HG02571 (cell line): Measurements from ENCODE around the gene IRX1.

Experiments used
- ATAC-seq: cut with Tn5 transposase; IDR thresholded peaks from one replicate; pipeline ENCODE4 v1.9.1; 2021; ENCODE audit warnings: mild to moderate bottlenecking, moderate library complexity; ENCODE audit not compliant: unreplicated experiment

IRX1 gene

GRCh38 chr5:3600106-3601060, 4.8 kb downstream of the IRX1 start:
- no peak for ATAC-seq

GRCh38 chr5:3601061-3601710, 5.6 kb downstream of the IRX1 start:
- no peak for ATAC-seq

GRCh38 chr5:3601911-3602782, 6.5 kb downstream of the IRX1 start:
- no peak for ATAC-seq

GRCh38 chr5:3602785-3603502, 7.3 kb downstream of the IRX1 start:
- no peak for ATAC-seq

- ATAC-seq = no peak
Observed at GRCh38 chr5:3604501-3604900, 8.9 kb downstream of the IRX1 start.

GRCh38 chr5:3605298-3606010, 9.8 kb downstream of the IRX1 start:
- ATAC-seq = no peak

- ATAC-seq = no peak
Observed at GRCh38 chr5:3606121-3606831, 10.6 kb downstream of the IRX1 start.

DNA sequence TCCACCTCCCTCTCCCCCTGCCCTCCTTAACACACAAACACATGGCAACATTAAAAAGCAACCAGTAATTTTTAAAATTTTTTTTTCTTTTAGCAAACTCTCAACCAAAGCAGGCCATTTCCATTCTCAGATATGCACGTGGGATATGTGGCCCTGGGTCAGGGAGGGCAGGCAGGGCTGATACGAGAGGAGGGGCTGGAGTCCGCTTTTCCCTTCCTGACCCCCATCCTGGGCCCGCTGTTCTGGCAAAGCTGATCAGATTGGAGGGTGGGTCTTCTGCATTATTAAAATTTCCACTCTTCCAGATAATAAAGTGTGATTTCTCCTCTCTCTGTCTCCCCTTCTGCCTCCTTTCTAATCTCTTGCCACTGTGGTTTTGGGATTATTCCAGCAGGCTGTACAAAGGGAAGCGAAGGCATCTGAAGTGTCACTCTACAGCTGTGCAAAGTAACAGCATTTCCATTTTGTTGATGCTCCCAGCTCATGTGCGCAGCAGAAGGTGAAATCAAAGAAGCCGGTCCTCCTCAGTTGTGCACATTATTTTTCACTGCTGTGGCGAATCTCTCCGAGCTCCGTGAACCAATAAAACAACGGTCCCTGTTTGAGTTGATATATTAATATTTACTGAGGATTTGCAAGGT, 12.0 kb downstream of the IRX1 start:
- ATAC-seq = no peak

GRCh38 chr5:3609120-3609681, 13.6 kb downstream of the IRX1 start:
- no peak for ATAC-seq

- ATAC-seq = no peak
Observed at GRCh38 chr5:3612591-3613042, 17.0 kb downstream of the IRX1 start.

DNA sequence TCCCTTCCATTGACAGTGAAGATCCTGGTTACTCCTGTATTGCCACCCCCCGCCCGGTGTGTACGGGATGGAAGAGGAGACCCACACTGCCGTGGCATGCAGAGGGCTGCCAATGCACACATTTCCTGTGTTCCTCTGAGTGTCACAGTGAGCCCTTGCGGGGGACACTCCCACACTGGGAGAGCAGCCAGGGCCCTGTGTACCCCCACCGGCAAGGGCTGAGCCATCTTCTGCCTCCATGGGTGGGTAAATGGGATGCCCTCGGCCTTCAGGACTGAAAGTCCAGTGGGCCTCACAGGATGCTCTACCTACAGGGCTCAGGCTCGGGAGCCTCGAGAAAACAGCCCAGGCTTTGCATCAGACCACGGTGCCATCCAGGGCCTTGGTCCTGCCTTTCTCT, 18.1 kb downstream of the IRX1 start:
- ATAC-seq = no peak

- no peak for ATAC-seq
Observed at GRCh38 chr5:3615217-3615616, 19.6 kb downstream of the IRX1 start.

- ATAC-seq = no peak
Observed at GRCh38 chr5:3615829-3616228, 20.2 kb downstream of the IRX1 start.

GRCh38 chr5:3619579-3619978, 23.9 kb downstream of the IRX1 start:
- no peak for ATAC-seq

DNA sequence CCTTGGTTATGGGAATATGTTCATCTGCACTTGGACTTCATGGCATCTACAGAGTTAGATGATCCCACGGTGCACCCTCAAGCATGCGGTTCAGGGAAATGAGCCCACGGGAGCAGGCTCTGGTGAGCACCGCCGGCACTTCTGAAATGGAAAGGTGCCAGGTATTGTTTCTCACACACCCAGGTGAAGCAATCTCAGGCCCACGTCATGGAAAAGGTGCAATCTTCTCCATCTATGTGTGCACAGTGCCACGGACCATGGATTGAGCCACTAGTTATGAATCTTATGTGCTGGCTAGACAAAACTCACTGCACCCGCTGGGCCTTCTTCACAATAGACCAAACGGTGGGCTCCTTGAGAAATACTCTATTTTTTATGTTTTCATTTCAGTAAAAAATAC, 27.3 kb downstream of the IRX1 start:
- no peak for ATAC-seq

GRCh38 chr5:3625626-3626025, 30.0 kb downstream of the IRX1 start:
- no peak for ATAC-seq

DNA sequence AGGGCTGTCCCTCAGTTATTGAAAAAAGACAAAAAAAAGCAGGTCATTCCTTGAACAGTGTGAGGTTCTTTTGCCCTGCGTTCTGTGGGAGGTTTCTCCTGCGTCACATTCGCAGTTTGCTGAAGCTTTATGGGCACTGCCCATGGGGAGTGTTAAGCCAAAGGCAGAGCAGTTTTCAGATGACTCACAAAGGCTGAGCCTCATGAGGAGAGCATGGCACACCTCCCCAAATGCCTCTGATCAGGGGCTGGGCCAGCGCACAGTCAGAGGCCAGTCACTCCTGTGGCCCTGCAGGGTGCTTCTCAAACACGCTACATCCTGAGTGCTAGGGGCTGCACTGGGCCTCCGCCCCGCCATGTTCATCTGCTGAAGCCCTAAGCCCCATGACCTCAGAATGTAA, 38.4 kb downstream of the IRX1 start:
- no peak for ATAC-seq

DNA sequence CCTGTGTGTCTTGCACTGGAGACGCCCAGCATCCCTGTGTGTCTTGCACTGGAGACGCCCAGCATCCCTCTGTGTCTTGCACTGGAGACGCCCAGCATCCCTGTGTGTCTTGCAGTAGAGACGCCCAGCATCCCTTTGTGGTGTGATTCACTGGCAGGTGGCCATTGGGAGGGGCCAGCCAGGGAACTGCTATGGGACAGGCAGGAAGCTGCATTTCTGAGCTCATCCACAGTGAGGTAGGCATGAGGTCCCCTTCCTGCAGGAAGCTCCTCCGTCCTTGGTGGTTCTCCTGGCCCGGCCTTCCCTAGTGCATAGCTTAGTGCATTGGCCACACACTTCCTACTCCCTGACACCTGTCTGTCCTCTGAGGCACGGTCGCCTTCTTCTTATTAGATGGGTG, 43.5 kb downstream of the IRX1 start:
- ATAC-seq = no peak
